Lower leg skin (tissue), 4 donors: ENCODE measurements around the gene LSM8. TPM values are rescaled to one million over a fixed set of nuclear protein-coding genes. Genes with fewer than 3 reads are reported as not detected.
A peak's percentile ranks its signal among the peaks of the same experiment; 100 is the strongest.
"Not testable (repeated sequence)": the region's sequence is repeated elsewhere in the genome, so short reads cannot be mapped to it uniquely, and the experiment has no call there.

ENCODE experiments used
- DNase-seq, 2 donors: peaks; one replicate each; pipeline ENCODE4 v3.0.0-alpha.2; 2019; ENCODE audit warnings: low spot score in 2 of 2
- H3K4me3 ChIP-seq: fragments of 200-600 bp; sonication (generic); 2 replicates; pipeline ENCODE4 v1.5.1; 2017; ENCODE audit warnings: mild to moderate bottlenecking, low read depth; ENCODE audit not compliant: poor library complexity, severe bottlenecking
- POLR2A ChIP-seq, 2 donors: fragments of 450-650 bp; IDR thresholded peaks; one replicate each; pipeline ENCODE4 v1.6.1; 2016 to 2017; ENCODE audit warnings: antibody characterized with exemption in 2 of 2, mild to moderate bottlenecking in 1 of 2, moderate library complexity in 1 of 2
- WGBS, 2 donors: methylation state at CpG; one replicate each; pipeline ENCODE4 v1.1.5; 2018; 5-methylcytosine and 5-hydroxymethylcytosine counted together
- intact Hi-C: fragments of 100-400 bp; cut with DNase I; formaldehyde crosslinking; loops from one replicate; pipeline ENCODE4 v1.15.0; 2023; ENCODE audit warnings: low total_unique reads
- total RNA-seq, 4 donors: library from RNA; depleted of rRNA; stranded (reverse); fragments of >200 nt; gene quantifications; one replicate each; pipeline ENCODE4 v1.1.0, GENCODE V29; 2016
- TF ChIP-seq, protein P1 (sequence below), 3 donors: fragments of 450-650 bp; IDR thresholded peaks; one replicate each; pipeline ENCODE4 v1.5.1; 2016; ENCODE audit warnings: antibody characterized with exemption in 3 of 3, mild to moderate bottlenecking in 3 of 3, moderate library complexity in 2 of 3

Gene LSM8
- total RNA-seq, result 10 to 100 TPM; 18.2 to 49.3 (median 24.8) TPM

- TF ChIP-seq, protein P1, sequence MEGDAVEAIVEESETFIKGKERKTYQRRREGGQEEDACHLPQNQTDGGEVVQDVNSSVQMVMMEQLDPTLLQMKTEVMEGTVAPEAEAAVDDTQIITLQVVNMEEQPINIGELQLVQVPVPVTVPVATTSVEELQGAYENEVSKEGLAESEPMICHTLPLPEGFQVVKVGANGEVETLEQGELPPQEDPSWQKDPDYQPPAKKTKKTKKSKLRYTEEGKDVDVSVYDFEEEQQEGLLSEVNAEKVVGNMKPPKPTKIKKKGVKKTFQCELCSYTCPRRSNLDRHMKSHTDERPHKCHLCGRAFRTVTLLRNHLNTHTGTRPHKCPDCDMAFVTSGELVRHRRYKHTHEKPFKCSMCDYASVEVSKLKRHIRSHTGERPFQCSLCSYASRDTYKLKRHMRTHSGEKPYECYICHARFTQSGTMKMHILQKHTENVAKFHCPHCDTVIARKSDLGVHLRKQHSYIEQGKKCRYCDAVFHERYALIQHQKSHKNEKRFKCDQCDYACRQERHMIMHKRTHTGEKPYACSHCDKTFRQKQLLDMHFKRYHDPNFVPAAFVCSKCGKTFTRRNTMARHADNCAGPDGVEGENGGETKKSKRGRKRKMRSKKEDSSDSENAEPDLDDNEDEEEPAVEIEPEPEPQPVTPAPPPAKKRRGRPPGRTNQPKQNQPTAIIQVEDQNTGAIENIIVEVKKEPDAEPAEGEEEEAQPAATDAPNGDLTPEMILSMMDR (IDR thresholded peaks at IDR 0.05), result no peak
- TF ChIP-seq POLR2A (IDR thresholded peaks at IDR 0.05), result peak in 1 of 2 donors; percentile 11
- DNase-seq, result peak; percentile 98 to 99
- intact Hi-C loops, result no loop called here
- 0 to 1% methylated on average over 47 to 62 of the region's 62 CpGs for WGBS, 2 donors
- peak within 1 kb of the TSS; percentile 80 for H3K4me3 ChIP-seq
Observed at GRCh38 chr7:118183786-118184564, at the start of gene LSM8. TSS of gene LSM8 (plus strand) at chr7:118184164. CDS start at chr7:118184224, 60 bp downstream.

GRCh38 chr7:118134420-118134819 is 49.5 kb upstream of the LSM8 start:
- intact Hi-C loops, DNase-seq, H3K4me3 ChIP-seq: not testable (repeated sequence)

- H3K4me3 ChIP-seq, result no peak overlapping the region
- intact Hi-C loops, result no loop called here
- DNase-seq, result no peak
- TF ChIP-seq, protein P1 (IDR thresholded peaks at IDR 0.05), result no peak
- TF ChIP-seq POLR2A (IDR thresholded peaks at IDR 0.05), result no peak
- 35 to 40% methylated on average over 1 of the region's 1 CpG for WGBS, 2 donors
Observed at GRCh38 chr7:118140468-118140867, 43.5 kb upstream of the LSM8 start.

DNA sequence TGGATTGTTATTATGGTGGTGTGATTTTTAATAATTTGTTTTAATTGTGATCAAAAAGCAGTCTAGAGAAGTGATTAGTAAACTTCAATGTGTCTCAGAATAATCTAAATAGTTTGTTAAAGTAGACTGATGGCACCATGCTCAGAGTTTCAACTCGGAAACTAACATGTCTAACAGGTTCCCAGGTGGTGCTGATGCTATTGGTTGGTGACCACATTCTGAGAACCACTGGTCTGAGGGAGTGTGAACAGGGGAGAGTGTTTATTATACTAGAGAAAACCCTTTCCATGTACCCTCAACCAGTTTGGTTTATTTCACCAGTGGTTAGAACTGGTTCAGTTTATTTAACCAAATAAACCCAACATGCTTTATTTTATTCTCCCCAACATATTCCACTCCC is 42.0 kb upstream of the LSM8 start:
- no peak overlapping the region for H3K4me3 ChIP-seq
- intact Hi-C loops, result no loop called here
- 81 to 83% methylated on average over 1 of the region's 1 CpG for WGBS, 2 donors
- DNase-seq, result no peak
- TF ChIP-seq POLR2A (IDR thresholded peaks at IDR 0.05), result no peak
- TF ChIP-seq, protein P1 (IDR thresholded peaks at IDR 0.05), result no peak

GRCh38 chr7:118148930-118149329 is 35.0 kb upstream of the LSM8 start:
- no peak overlapping the region for H3K4me3 ChIP-seq
- no peak for TF ChIP-seq POLR2A (IDR thresholded peaks at IDR 0.05)
- TF ChIP-seq, protein P1 (IDR thresholded peaks at IDR 0.05), result no peak
- intact Hi-C loops, result no loop called here
- DNase-seq, result no peak
- WGBS, 2 donors, result 48 to 56% methylated on average over 2 of the region's 2 CpGs

- 53 to 65% methylated on average over 2 of the region's 2 CpGs for WGBS, 2 donors
- no peak overlapping the region for H3K4me3 ChIP-seq
- intact Hi-C loops, result no loop called here
- DNase-seq, result no peak
- TF ChIP-seq, protein P1 (IDR thresholded peaks at IDR 0.05), result no peak
- no peak for TF ChIP-seq POLR2A (IDR thresholded peaks at IDR 0.05)
Observed at GRCh38 chr7:118149394-118149793, 34.6 kb upstream of the LSM8 start.
